HEK293T (cell line): ENCODE measurements around the gene MLYCD.

Experiments
- ARNT ChIP-seq: fragments of 450-650 bp; IDR thresholded peaks from 2 replicates; pipeline ENCODE4 v1.6.1; 2017; ENCODE audit warnings: mild to moderate bottlenecking
- BHLHE40 ChIP-seq: fragments of 450-650 bp; IDR thresholded peaks from 2 replicates; pipeline ENCODE4 v1.6.1; 2016; ENCODE audit warnings: mild to moderate bottlenecking, moderate library complexity, borderline replicate concordance
- CTBP1 ChIP-seq: fragments of 450-650 bp; IDR thresholded peaks from 2 replicates; pipeline ENCODE4 v1.6.1; 2016; ENCODE audit warnings: borderline replicate concordance
- ELF4 ChIP-seq: fragments of 450-650 bp; IDR thresholded peaks from 2 replicates; pipeline ENCODE4 v1.6.1; 2017; ENCODE audit warnings: antibody characterized with exemption
- FOXA1 ChIP-seq: fragments of 450-650 bp; IDR thresholded peaks from 2 replicates; pipeline ENCODE4 v1.6.1; 2016; ENCODE audit warnings: mild to moderate bottlenecking
- FOXK2 ChIP-seq: fragments of 450-650 bp; IDR thresholded peaks from 2 replicates; pipeline ENCODE4 v1.6.1; 2016; ENCODE audit warnings: mild to moderate bottlenecking
- FOXM1 ChIP-seq: fragments of 450-650 bp; IDR thresholded peaks from 2 replicates; pipeline ENCODE4 v1.6.1; 2017; ENCODE audit warnings: mild to moderate bottlenecking, borderline replicate concordance
- HDGF ChIP-seq: fragments of 450-650 bp; IDR thresholded peaks from 2 replicates; pipeline ENCODE4 v1.6.1; 2017; ENCODE audit warnings: antibody characterized with exemption, borderline replicate concordance
- NFRKB ChIP-seq: fragments of 450-650 bp; IDR thresholded peaks from 2 replicates; pipeline ENCODE4 v1.6.1; 2016; ENCODE audit warnings: mild to moderate bottlenecking, moderate library complexity
- SP1 ChIP-seq: fragments of 450-650 bp; IDR thresholded peaks from 2 replicates; pipeline ENCODE4 v1.6.1; 2017
- SUZ12 ChIP-seq: fragments of 450-650 bp; IDR thresholded peaks from 2 replicates; pipeline ENCODE4 v1.6.1; 2016; ENCODE audit warnings: mild to moderate bottlenecking
- TARDBP ChIP-seq: fragments of 450-650 bp; IDR thresholded peaks from 2 replicates; pipeline ENCODE4 v1.6.1; 2016
- ZNF384 ChIP-seq: fragments of 450-650 bp; IDR thresholded peaks from 2 replicates; pipeline ENCODE4 v1.6.1; 2016
- TF ChIP-seq, protein P1 (sequence below): fragments of 450-650 bp; IDR thresholded peaks from 2 replicates; pipeline ENCODE4 v1.6.1; 2016

DNA sequence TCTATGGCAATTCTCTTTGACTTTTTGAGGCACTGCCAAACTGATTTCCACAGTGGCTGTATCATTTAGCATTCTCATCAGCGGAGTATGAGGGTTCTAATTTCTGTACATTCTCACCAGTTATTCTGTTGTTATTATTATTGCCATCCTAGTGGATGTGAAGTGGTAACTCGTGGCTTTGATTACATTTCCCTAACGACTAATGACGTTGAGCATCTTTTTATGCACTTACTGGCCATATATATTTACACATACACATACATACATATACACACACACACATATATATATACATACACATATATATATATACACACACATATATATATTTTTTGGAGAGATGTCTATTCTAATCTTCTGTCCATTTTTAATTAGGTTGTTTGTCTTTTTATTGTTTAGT, 3.7 kb upstream of the MLYCD start:
- TF ChIP-seq ELF4 = no peak
- TF ChIP-seq BHLHE40 = no peak
- no peak for TF ChIP-seq SP1
- no peak for TF ChIP-seq FOXA1
- no peak for TF ChIP-seq ARNT
- TF ChIP-seq SUZ12 = no peak
- TF ChIP-seq ZNF384 = no peak
- TF ChIP-seq, protein P1, sequence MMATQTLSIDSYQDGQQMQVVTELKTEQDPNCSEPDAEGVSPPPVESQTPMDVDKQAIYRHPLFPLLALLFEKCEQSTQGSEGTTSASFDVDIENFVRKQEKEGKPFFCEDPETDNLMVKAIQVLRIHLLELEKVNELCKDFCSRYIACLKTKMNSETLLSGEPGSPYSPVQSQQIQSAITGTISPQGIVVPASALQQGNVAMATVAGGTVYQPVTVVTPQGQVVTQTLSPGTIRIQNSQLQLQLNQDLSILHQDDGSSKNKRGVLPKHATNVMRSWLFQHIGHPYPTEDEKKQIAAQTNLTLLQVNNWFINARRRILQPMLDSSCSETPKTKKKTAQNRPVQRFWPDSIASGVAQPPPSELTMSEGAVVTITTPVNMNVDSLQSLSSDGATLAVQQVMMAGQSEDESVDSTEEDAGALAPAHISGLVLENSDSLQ = no peak
- TF ChIP-seq FOXK2 = no peak
- no peak for TF ChIP-seq NFRKB
- TF ChIP-seq FOXM1 = no peak
- TF ChIP-seq CTBP1 = no peak
- TF ChIP-seq HDGF = no peak
- no peak for TF ChIP-seq TARDBP
